HEK293 (cell line): Measurements from ENCODE around the gene EFNA2.

ENCODE experiments used
- GFI1B ChIP-seq: fragments of 450-650 bp; formaldehyde crosslinking; IDR thresholded peaks from 2 replicates; pipeline ENCODE4 v1.5.1; 2016; ENCODE audit warnings: missing biosample characterization, missing genetic modification characterization
- GLI2 ChIP-seq: fragments of 450-650 bp; formaldehyde crosslinking; IDR thresholded peaks from 2 replicates; pipeline ENCODE4; 2017; ENCODE audit warnings: missing biosample characterization, missing genetic modification characterization, low read depth, borderline replicate concordance
- GLIS1 ChIP-seq: fragments of 450-650 bp; formaldehyde crosslinking; IDR thresholded peaks from 2 replicates; pipeline ENCODE4 v1.5.1; 2016; ENCODE audit warnings: missing biosample characterization, missing genetic modification characterization
- KLF8 ChIP-seq: fragments of 450-650 bp; formaldehyde crosslinking; IDR thresholded peaks from 2 replicates; pipeline ENCODE4 v1.5.1; 2016; ENCODE audit warnings: missing biosample characterization, missing genetic modification characterization
- TCF7L2 ChIP-seq: IDR thresholded peaks from 2 replicates; pipeline ENCODE4 v1.6.1; 2011; ENCODE audit warnings: low read depth, mild to moderate bottlenecking, inconsistent platforms, low read length, moderate library complexity, borderline replicate concordance
- ZBTB10 ChIP-seq: fragments of 450-650 bp; formaldehyde crosslinking; IDR thresholded peaks from 2 replicates; pipeline ENCODE4 v1.5.1; 2016; ENCODE audit warnings: missing biosample characterization, missing genetic modification characterization
- ZFP3 ChIP-seq: fragments of 450-650 bp; formaldehyde crosslinking; IDR thresholded peaks from 2 replicates; pipeline ENCODE4 v1.5.1; 2016; ENCODE audit warnings: low read depth, missing biosample characterization, missing genetic modification characterization
- ZFP37 ChIP-seq: fragments of 450-650 bp; formaldehyde crosslinking; IDR thresholded peaks from 2 replicates; pipeline ENCODE4 v1.5.1; 2016; ENCODE audit warnings: missing biosample characterization, missing genetic modification characterization
- ZFP69B ChIP-seq: fragments of 450-650 bp; formaldehyde crosslinking; IDR thresholded peaks from 2 replicates; pipeline ENCODE4 v1.5.1; 2016; ENCODE audit warnings: missing biosample characterization, missing genetic modification characterization
- ZIC2 ChIP-seq: fragments of 450-650 bp; formaldehyde crosslinking; IDR thresholded peaks from 2 replicates; pipeline ENCODE4 v1.5.1; 2016; ENCODE audit warnings: missing biosample characterization, missing genetic modification characterization
- ZNF133 ChIP-seq: fragments of 450-650 bp; formaldehyde crosslinking; IDR thresholded peaks from 2 replicates; pipeline ENCODE4 v1.5.1; 2016; ENCODE audit warnings: missing biosample characterization, missing genetic modification characterization
- ZNF184 ChIP-seq: fragments of 450-650 bp; IDR thresholded peaks from 2 replicates; pipeline ENCODE4 v1.5.1; 2018; ENCODE audit warnings: missing biosample characterization, mild to moderate bottlenecking, missing genetic modification characterization
- ZNF2 ChIP-seq: fragments of 450-650 bp; formaldehyde crosslinking; IDR thresholded peaks from 2 replicates; pipeline ENCODE4 v1.5.1; 2016; ENCODE audit warnings: missing biosample characterization, missing genetic modification characterization
- ZNF202 ChIP-seq: fragments of 450-650 bp; formaldehyde crosslinking; IDR thresholded peaks from 2 replicates; pipeline ENCODE4 v1.5.1; 2016; ENCODE audit warnings: missing biosample characterization, missing genetic modification characterization, borderline replicate concordance
- ZNF266 ChIP-seq: fragments of 450-650 bp; formaldehyde crosslinking; IDR thresholded peaks from 2 replicates; pipeline ENCODE4 v1.5.1; 2016; ENCODE audit warnings: missing biosample characterization, missing genetic modification characterization, low read depth
- ZNF292 ChIP-seq: fragments of 450-650 bp; formaldehyde crosslinking; IDR thresholded peaks from 2 replicates; pipeline ENCODE4 v1.5.1; 2016; ENCODE audit warnings: low read depth, missing biosample characterization, missing genetic modification characterization, borderline replicate concordance
- ZNF48 ChIP-seq: fragments of 450-650 bp; formaldehyde crosslinking; IDR thresholded peaks from 2 replicates; pipeline ENCODE4 v1.5.1; 2016; ENCODE audit warnings: missing biosample characterization, missing genetic modification characterization
- ZNF514 ChIP-seq: fragments of 450-650 bp; formaldehyde crosslinking; IDR thresholded peaks from 2 replicates; pipeline ENCODE4 v1.5.1; 2016; ENCODE audit warnings: missing biosample characterization, missing genetic modification characterization
- ZNF544 ChIP-seq: fragments of 450-650 bp; formaldehyde crosslinking; IDR thresholded peaks from 2 replicates; pipeline ENCODE4 v1.5.0; 2017; ENCODE audit warnings: missing biosample characterization, missing genetic modification characterization
- ZNF548 ChIP-seq: fragments of 450-650 bp; formaldehyde crosslinking; IDR thresholded peaks from 2 replicates; pipeline ENCODE4 v1.5.1; 2016; ENCODE audit warnings: missing biosample characterization, missing genetic modification characterization
- ZNF623 ChIP-seq: fragments of 450-650 bp; formaldehyde crosslinking; IDR thresholded peaks from 2 replicates; pipeline ENCODE4 v1.5.1; 2016; ENCODE audit warnings: missing biosample characterization, missing genetic modification characterization
- ZNF626 ChIP-seq: fragments of 450-650 bp; sonication (Bioruptor Pico); formaldehyde crosslinking; IDR thresholded peaks from 2 replicates; pipeline ENCODE4 v1.5.1; 2018; ENCODE audit warnings: missing biosample characterization, missing genetic modification characterization, inconsistent platforms
- ZNF776 ChIP-seq: fragments of 450-650 bp; formaldehyde crosslinking; IDR thresholded peaks from 2 replicates; pipeline ENCODE4 v1.5.0; 2017; ENCODE audit warnings: missing biosample characterization, missing genetic modification characterization, borderline replicate concordance
- ZNF792 ChIP-seq: fragments of 450-650 bp; formaldehyde crosslinking; IDR thresholded peaks from 2 replicates; pipeline ENCODE4 v1.5.1; 2016; ENCODE audit warnings: missing biosample characterization, missing genetic modification characterization
- ZNF843 ChIP-seq: fragments of 450-650 bp; formaldehyde crosslinking; IDR thresholded peaks from 2 replicates; pipeline ENCODE4 v1.5.1; 2016; ENCODE audit warnings: missing biosample characterization, missing genetic modification characterization
- ZSCAN16 ChIP-seq: fragments of 450-650 bp; formaldehyde crosslinking; IDR thresholded peaks from 2 replicates; pipeline ENCODE4 v1.5.1; 2016; ENCODE audit warnings: missing biosample characterization, missing genetic modification characterization
- TF ChIP-seq, protein P1 (sequence below): fragments of 450-650 bp; formaldehyde crosslinking; IDR thresholded peaks from 2 replicates; pipeline ENCODE4 v1.5.1; 2016; ENCODE audit warnings: missing biosample characterization, missing genetic modification characterization
- TF ChIP-seq, protein P2 (sequence below): fragments of 450-650 bp; formaldehyde crosslinking; IDR thresholded peaks from 2 replicates; pipeline ENCODE4 v1.5.1; 2016; ENCODE audit warnings: missing biosample characterization, missing genetic modification characterization
- TF ChIP-seq, protein P3 (sequence below): fragments of 450-650 bp; formaldehyde crosslinking; IDR thresholded peaks from 2 replicates; pipeline ENCODE4 v1.5.1; 2016; ENCODE audit warnings: missing biosample characterization, missing genetic modification characterization
- TF ChIP-seq, protein P4 (sequence below): IDR thresholded peaks from 2 replicates; pipeline ENCODE4 v1.6.1; 2011; ENCODE audit warnings: mild to moderate bottlenecking, low read depth, low read length, borderline replicate concordance
- TF ChIP-seq, protein P5 (sequence below): fragments of 450-650 bp; formaldehyde crosslinking; IDR thresholded peaks from 2 replicates; pipeline ENCODE4 v1.5.1; 2016; ENCODE audit warnings: missing biosample characterization, missing genetic modification characterization

Gene EFNA2

GRCh38 chr19:1274852-1275259 is 10.8 kb upstream of the EFNA2 start (continued):
- TF ChIP-seq, protein P1, sequence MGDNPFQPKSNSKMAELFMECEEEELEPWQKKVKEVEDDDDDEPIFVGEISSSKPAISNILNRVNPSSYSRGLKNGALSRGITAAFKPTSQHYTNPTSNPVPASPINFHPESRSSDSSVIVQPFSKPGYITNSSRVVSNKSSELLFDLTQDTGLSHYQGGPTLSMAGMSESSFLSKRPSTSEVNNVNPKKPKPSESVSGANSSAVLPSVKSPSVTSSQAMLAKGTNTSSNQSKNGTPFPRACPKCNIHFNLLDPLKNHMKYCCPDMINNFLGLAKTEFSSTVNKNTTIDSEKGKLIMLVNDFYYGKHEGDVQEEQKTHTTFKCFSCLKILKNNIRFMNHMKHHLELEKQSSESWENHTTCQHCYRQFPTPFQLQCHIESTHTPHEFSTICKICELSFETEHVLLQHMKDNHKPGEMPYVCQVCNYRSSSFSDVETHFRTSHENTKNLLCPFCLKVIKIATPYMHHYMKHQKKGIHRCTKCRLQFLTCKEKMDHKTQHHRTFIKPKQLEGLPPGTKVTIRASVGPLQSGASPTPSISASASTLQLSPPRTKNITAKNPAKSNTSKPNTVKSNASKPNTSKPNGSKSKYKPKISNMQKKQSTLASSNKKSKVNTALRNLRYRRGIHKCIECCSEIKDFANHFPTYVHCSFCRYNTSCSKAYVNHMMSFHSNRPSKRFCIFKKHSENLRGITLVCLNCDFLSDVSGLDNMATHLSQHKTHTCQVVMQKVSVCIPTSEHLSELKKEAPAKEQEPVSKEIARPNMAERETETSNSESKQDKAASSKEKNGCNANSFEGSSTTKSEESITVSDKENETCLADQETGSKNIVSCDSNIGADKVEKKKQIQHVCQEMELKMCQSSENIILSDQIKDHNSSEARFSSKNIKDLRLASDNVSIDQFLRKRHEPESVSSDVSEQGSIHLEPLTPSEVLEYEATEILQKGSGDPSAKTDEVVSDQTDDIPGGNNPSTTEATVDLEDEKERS, result no peak
- no peak for TF ChIP-seq ZNF792 (tag by site-specific recombination)
- TF ChIP-seq TCF7L2, result no peak
- TF ChIP-seq, protein P2, sequence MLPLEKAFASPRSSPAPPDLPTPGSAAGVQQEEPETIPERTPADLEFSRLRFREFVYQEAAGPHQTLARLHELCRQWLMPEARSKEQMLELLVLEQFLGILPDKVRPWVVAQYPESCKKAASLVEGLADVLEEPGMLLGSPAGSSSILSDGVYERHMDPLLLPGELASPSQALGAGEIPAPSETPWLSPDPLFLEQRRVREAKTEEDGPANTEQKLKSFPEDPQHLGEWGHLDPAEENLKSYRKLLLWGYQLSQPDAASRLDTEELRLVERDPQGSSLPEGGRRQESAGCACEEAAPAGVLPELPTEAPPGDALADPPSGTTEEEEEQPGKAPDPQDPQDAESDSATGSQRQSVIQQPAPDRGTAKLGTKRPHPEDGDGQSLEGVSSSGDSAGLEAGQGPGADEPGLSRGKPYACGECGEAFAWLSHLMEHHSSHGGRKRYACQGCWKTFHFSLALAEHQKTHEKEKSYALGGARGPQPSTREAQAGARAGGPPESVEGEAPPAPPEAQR, result no peak
- TF ChIP-seq ZSCAN16, result 0 out of 2 replicates have a peak, but pooled peaks have one; percentile 36
- no peak for TF ChIP-seq ZNF514
- TF ChIP-seq GLIS1 (tag by site-specific recombination), result no peak; the same call in none of the 2 replicates
- TF ChIP-seq ZNF623 (tag by site-specific recombination), result no peak
- TF ChIP-seq ZFP3 (tag by site-specific recombination), result no peak
- TF ChIP-seq ZNF266 (tag by site-specific recombination), result no peak
- no peak for TF ChIP-seq ZNF626 (tag by site-specific recombination)
- TF ChIP-seq GLI2, result no peak
- TF ChIP-seq ZNF544 (tag by site-specific recombination), result no peak
- no peak for TF ChIP-seq ZNF548 (tag by site-specific recombination)
- no peak for TF ChIP-seq GFI1B (tag by site-specific recombination)
- no peak for TF ChIP-seq ZNF184 (tag by site-specific recombination)
- TF ChIP-seq ZNF2 (tag by site-specific recombination), result peak; percentile 92
- TF ChIP-seq ZNF843 (tag by site-specific recombination), result peak; percentile 63; the same call in 1 of the 2 replicates
- TF ChIP-seq, protein P3, sequence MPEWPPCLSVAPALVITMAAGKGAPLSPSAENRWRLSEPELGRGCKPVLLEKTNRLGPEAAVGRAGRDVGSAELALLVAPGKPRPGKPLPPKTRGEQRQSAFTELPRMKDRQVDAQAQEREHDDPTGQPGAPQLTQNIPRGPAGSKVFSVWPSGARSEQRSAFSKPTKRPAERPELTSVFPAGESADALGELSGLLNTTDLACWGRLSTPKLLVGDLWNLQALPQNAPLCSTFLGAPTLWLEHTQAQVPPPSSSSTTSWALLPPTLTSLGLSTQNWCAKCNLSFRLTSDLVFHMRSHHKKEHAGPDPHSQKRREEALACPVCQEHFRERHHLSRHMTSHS (tag by site-specific recombination), result 0 out of 2 replicates have a peak, but pooled peaks have one; percentile 20
- peak; percentile 88; the same call in 1 of the 2 replicates for TF ChIP-seq ZBTB10 (tag by site-specific recombination)
- peak; percentile 64; the same call in 1 of the 2 replicates for TF ChIP-seq ZFP69B (tag by site-specific recombination)
- TF ChIP-seq, protein P4, sequence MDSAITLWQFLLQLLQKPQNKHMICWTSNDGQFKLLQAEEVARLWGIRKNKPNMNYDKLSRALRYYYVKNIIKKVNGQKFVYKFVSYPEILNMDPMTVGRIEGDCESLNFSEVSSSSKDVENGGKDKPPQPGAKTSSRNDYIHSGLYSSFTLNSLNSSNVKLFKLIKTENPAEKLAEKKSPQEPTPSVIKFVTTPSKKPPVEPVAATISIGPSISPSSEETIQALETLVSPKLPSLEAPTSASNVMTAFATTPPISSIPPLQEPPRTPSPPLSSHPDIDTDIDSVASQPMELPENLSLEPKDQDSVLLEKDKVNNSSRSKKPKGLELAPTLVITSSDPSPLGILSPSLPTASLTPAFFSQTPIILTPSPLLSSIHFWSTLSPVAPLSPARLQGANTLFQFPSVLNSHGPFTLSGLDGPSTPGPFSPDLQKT, result no peak
- TF ChIP-seq ZNF776 (tag by site-specific recombination), result no peak
- no peak for TF ChIP-seq ZIC2 (tag by site-specific recombination)
- no peak for TF ChIP-seq ZNF48
- no peak for TF ChIP-seq ZNF202 (tag by site-specific recombination)
- TF ChIP-seq, protein P5, sequence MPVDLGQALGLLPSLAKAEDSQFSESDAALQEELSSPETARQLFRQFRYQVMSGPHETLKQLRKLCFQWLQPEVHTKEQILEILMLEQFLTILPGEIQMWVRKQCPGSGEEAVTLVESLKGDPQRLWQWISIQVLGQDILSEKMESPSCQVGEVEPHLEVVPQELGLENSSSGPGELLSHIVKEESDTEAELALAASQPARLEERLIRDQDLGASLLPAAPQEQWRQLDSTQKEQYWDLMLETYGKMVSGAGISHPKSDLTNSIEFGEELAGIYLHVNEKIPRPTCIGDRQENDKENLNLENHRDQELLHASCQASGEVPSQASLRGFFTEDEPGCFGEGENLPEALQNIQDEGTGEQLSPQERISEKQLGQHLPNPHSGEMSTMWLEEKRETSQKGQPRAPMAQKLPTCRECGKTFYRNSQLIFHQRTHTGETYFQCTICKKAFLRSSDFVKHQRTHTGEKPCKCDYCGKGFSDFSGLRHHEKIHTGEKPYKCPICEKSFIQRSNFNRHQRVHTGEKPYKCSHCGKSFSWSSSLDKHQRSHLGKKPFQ (tag by site-specific recombination), result peak; percentile 36; the same call in 1 of the 2 replicates
- no peak for TF ChIP-seq ZNF133 (tag by site-specific recombination)
- peak; percentile 91; the same call in 1 of the 2 replicates for TF ChIP-seq KLF8 (tag by site-specific recombination)
- TF ChIP-seq ZNF292 (tag by site-specific recombination), result no peak
- TF ChIP-seq ZFP37 (tag by site-specific recombination), result peak; percentile 86
